Measurements from ENCODE around the gene OXNAD1.

Gene OXNAD1

GRCh38 chr3:16247282-16248061 lies 17.5 kb upstream of the OXNAD1 start:
- DNase-seq (ENCODE audit: low read depth in 2 of 2): peak; percentile 50 to 55

GRCh38 chr3:16248556-16248955 lies 16.5 kb upstream of the OXNAD1 start:
- DNase-seq (ENCODE audit: low read depth in 2 of 2): no peak

GRCh38 chr3:16249336-16249735 lies 15.7 kb upstream of the OXNAD1 start:
- DNase-seq (ENCODE audit: low read depth in 2 of 2): no peak

GRCh38 chr3:16249886-16250285 lies 15.1 kb upstream of the OXNAD1 start:
- DNase-seq (ENCODE audit: low read depth in 2 of 2): no peak

GRCh38 chr3:16251316-16252085 lies 13.5 kb upstream of the OXNAD1 start:
- DNase-seq (ENCODE audit: low read depth in 2 of 2): no peak

GRCh38 chr3:16252243-16252978 lies 12.6 kb upstream of the OXNAD1 start:
- no peak for DNase-seq (ENCODE audit: low read depth in 2 of 2)

- DNase-seq (ENCODE audit: low read depth in 2 of 2): no peak
Measured at GRCh38 chr3:16252988-16253387, 12.0 kb upstream of the OXNAD1 start.

- no peak for DNase-seq (ENCODE audit: low read depth in 2 of 2)
Measured at GRCh38 chr3:16253601-16254000, 11.4 kb upstream of the OXNAD1 start.

GRCh38 chr3:16254916-16255315 lies 10.1 kb upstream of the OXNAD1 start:
- no peak for DNase-seq (ENCODE audit: low read depth in 2 of 2)

GRCh38 chr3:16255326-16255725 lies 9.7 kb upstream of the OXNAD1 start:
- DNase-seq (ENCODE audit: low read depth in 2 of 2): no peak

- no peak for DNase-seq (ENCODE audit: low read depth in 2 of 2)
Measured at GRCh38 chr3:16255726-16256125, 9.3 kb upstream of the OXNAD1 start.

- no peak for DNase-seq (ENCODE audit: low read depth in 2 of 2)
Measured at GRCh38 chr3:16257309-16257708, 7.7 kb upstream of the OXNAD1 start.

GRCh38 chr3:16258177-16258576 lies 6.8 kb upstream of the OXNAD1 start:
- DNase-seq (ENCODE audit: low read depth in 2 of 2): no peak

GRCh38 chr3:16258866-16259265 lies 6.1 kb upstream of the OXNAD1 start:
- DNase-seq (ENCODE audit: low read depth in 2 of 2): no peak

GRCh38 chr3:16260046-16260445 lies 5.0 kb upstream of the OXNAD1 start:
- DNase-seq (ENCODE audit: low read depth in 2 of 2): no peak

GRCh38 chr3:16262174-16262573 lies 2.8 kb upstream of the OXNAD1 start:
- DNase-seq (ENCODE audit: low read depth in 2 of 2): no peak

GRCh38 chr3:16264174-16264707 lies 771 bp upstream of the OXNAD1 start:
- no peak for DNase-seq (ENCODE audit: low read depth in 2 of 2)

- no peak for DNase-seq (ENCODE audit: low read depth in 2 of 2)
Measured at GRCh38 chr3:16265455-16265786, 409 bp downstream of the OXNAD1 start.

GRCh38 chr3:16266714-16267113 lies 1.7 kb downstream of the OXNAD1 start:
- DNase-seq (ENCODE audit: low read depth in 2 of 2): no peak

- no peak for DNase-seq (ENCODE audit: low read depth in 2 of 2)
Measured at GRCh38 chr3:16270855-16271254, 5.8 kb downstream of the OXNAD1 start.

- no peak for DNase-seq (ENCODE audit: low read depth in 2 of 2)
Measured at GRCh38 chr3:16272588-16272987, 7.6 kb downstream of the OXNAD1 start.

GRCh38 chr3:16273867-16274266 lies 8.9 kb downstream of the OXNAD1 start:
- no peak for DNase-seq (ENCODE audit: low read depth in 2 of 2)
